Caco-2 (cell line): ENCODE results near the gene PACSIN1. TPM values are rescaled to one million over a fixed set of nuclear protein-coding genes. Genes with fewer than 3 reads are reported as not detected.

Experiments
- BruUV-seq: library from RNA; stranded (reverse); fragments of 400-500 nt; replicated peaks from 2 replicates; lab custom pipeline; 2021; lab: Mats Ljungman, UMichigan
- CTCF ChIA-PET: fragments of 300-600 bp; sonication (Branson Sonifier 250); formaldehyde crosslinking; loops from one replicate; lab custom pipeline; 2022; ENCODE audit warnings: antibody characterized with exemption; lab: Charles Lee
- POLR2A ChIA-PET: fragments of 300-600 bp; sonication (Branson Sonifier 250); formaldehyde crosslinking; loops from one replicate; lab custom pipeline; 2022; ENCODE audit warnings: antibody characterized with exemption; lab: Charles Lee
- DNase-seq, 2 experiments: peaks; one replicate each; pipeline versions ENCODE4 v3.0.0 to v3.0.0-alpha.2; 2020 to 2022
- H3K27me3 ChIP-seq: replicated peaks from 2 replicates; pipeline ENCODE4 v1.6.0; 2011; ENCODE audit warnings: low read length; ENCODE audit not compliant: control insufficient read depth, insufficient read depth
- H3K36me3 ChIP-seq: 2 replicates; pipeline ENCODE4 v1.5.1; 2011; ENCODE audit warnings: low read length; ENCODE audit not compliant: control insufficient read depth, insufficient read depth
- H3K4me1 ChIP-seq: fragments of 250-450 bp; sonication (Bioruptor Pico); 2 replicates; pipeline ENCODE4 v1.5.1; 2020; ENCODE audit warnings: mild to moderate bottlenecking
- H3K4me3 ChIP-seq: 2 replicates; pipeline ENCODE4 v1.5.1; 2011; ENCODE audit warnings: low read depth, mild to moderate bottlenecking, control low read depth, low read length
- H3K9me3 ChIP-seq: fragments of 250-450 bp; sonication (Bioruptor Pico); 2 replicates; pipeline ENCODE4 v1.5.1; 2020; ENCODE audit warnings: mild to moderate bottlenecking, moderate library complexity
- H3K27ac Mint-ChIP-seq: one replicate; pipeline ENCODE4 v1.8.0; 2022; ENCODE audit warnings: mixed read lengths; ENCODE audit not compliant: unreplicated experiment
- H3K27me3 Mint-ChIP-seq: one replicate; pipeline ENCODE4 v1.8.0; 2022; ENCODE audit warnings: mixed read lengths; ENCODE audit not compliant: insufficient read depth, unreplicated experiment
- H3K36me3 Mint-ChIP-seq: one replicate; pipeline ENCODE4 v1.8.0; 2022; ENCODE audit warnings: mild to moderate bottlenecking, mixed read lengths; ENCODE audit not compliant: insufficient read depth, unreplicated experiment
- H3K4me1 Mint-ChIP-seq: one replicate; pipeline ENCODE4 v1.8.0; 2022; ENCODE audit warnings: low read depth, mixed read lengths; ENCODE audit not compliant: unreplicated experiment
- H3K4me3 Mint-ChIP-seq: one replicate; pipeline ENCODE4 v1.8.0; 2022; ENCODE audit warnings: mild to moderate bottlenecking, moderate library complexity, mixed read lengths; ENCODE audit not compliant: unreplicated experiment
- H3K9me3 Mint-ChIP-seq: one replicate; pipeline ENCODE4 v1.8.0; 2022; ENCODE audit warnings: mixed read lengths; ENCODE audit not compliant: unreplicated experiment
- CTCF ChIP-seq, 2 experiments: fragments of 200-600 bp in 1 of 2; IDR thresholded peaks; 1 replicate in 1 of 2; 2 replicates in 1 of 2; pipeline versions ENCODE4 v1.5.1 to v1.8.0; 2011 to 2022; ENCODE audit warnings: antibody characterized with exemption in 1 of 2, control low read depth in 1 of 2, inconsistent platforms in 1 of 2, low read depth in 1 of 2, low read length in 1 of 2, mild to moderate bottlenecking in 1 of 2, moderate library complexity in 1 of 2; ENCODE audit not compliant: insufficient read depth in 1 of 2, severe bottlenecking in 1 of 2, unreplicated experiment in 1 of 2
- intact Hi-C: fragments of 100-400 bp; cut with micrococcal nuclease; formaldehyde crosslinking; loops from one replicate; pipeline ENCODE4 v1.10.0; 2022; ENCODE audit not compliant: unreplicated experiment
- total RNA-seq: library from RNA; stranded (reverse); gene quantifications from 2 replicates; pipeline ENCODE4 v1.2.3, GENCODE V29; 2022

PACSIN1 gene
- total RNA-seq, 1 experiment from 2014 or later = 3.7 TPM

GRCh38 chr6:34534146-34534545 lies 68.3 kb downstream of the PACSIN1 start:
- no peak overlapping the region for H3K4me3 ChIP-seq
- Mint-ChIP-seq H3K27me3 (no peaks in the 10 kb centered on the region), H3K4me3 (no peak overlapping the region), H3K36me3 (no peaks in the 10 kb centered on the region), H3K9me3 (no peaks in the 10 kb centered on the region), H3K27ac (no peak overlapping the region), H3K4me1 (no peaks in the 10 kb centered on the region)
- no TSS peak for BruUV-seq
- H3K27me3 ChIP-seq = no peaks in the 10 kb centered on the region
- H3K4me1 ChIP-seq = no peaks in the 10 kb centered on the region
- intact Hi-C loops = no loop called here
- H3K9me3 ChIP-seq = no peaks in the 10 kb centered on the region
- DNase-seq = no peak
- H3K36me3 ChIP-seq = no peaks in the 10 kb centered on the region
- POLR2A ChIA-PET = no interaction called here
- no peak for TF ChIP-seq CTCF (IDR thresholded peaks at IDR 0.05; ENCODE audit: insufficient read depth in 1 of 2, low read depth in 1 of 2, low read length in 1 of 2, severe bottlenecking in 1 of 2, unreplicated experiment in 1 of 2)
- CTCF ChIA-PET = no interaction called here

GRCh38 chr6:34534656-34535055 lies 68.8 kb downstream of the PACSIN1 start:
- no peaks in the 10 kb centered on the region for H3K36me3 Mint-ChIP-seq
- Histone ChIP-seq H3K4me3 (no peak overlapping the region), H3K27me3 (no peaks in the 10 kb centered on the region), H3K9me3 (no peaks in the 10 kb centered on the region), H3K4me1 (no peaks in the 10 kb centered on the region), H3K36me3 (no peaks in the 10 kb centered on the region)
- CTCF ChIA-PET = no interaction called here
- intact Hi-C loops = no loop called here
- H3K4me1 Mint-ChIP-seq = no peaks in the 10 kb centered on the region
- H3K27ac Mint-ChIP-seq = no peak overlapping the region
- no TSS peak for BruUV-seq
- H3K9me3 Mint-ChIP-seq = no peaks in the 10 kb centered on the region
- no peak overlapping the region for H3K4me3 Mint-ChIP-seq
- POLR2A ChIA-PET = no interaction called here
- TF ChIP-seq CTCF (IDR thresholded peaks at IDR 0.05; ENCODE audit: insufficient read depth in 1 of 2, low read depth in 1 of 2, low read length in 1 of 2, severe bottlenecking in 1 of 2, unreplicated experiment in 1 of 2) = no peak
- DNase-seq = peak in 1 of 2 experiments; percentile 25
- no peaks in the 10 kb centered on the region for H3K27me3 Mint-ChIP-seq

- DNase-seq = no peak
- CTCF ChIA-PET = no interaction called here
- Mint-ChIP-seq H3K27ac (no peak overlapping the region), H3K4me1 (no peaks in the 10 kb centered on the region), H3K27me3 (no peaks in the 10 kb centered on the region), H3K9me3 (no peaks in the 10 kb centered on the region), H3K4me3 (no peak overlapping the region), H3K36me3 (no peaks in the 10 kb centered on the region)
- intact Hi-C loops = no loop called here
- no peak for TF ChIP-seq CTCF (IDR thresholded peaks at IDR 0.05; ENCODE audit: insufficient read depth in 1 of 2, low read depth in 1 of 2, low read length in 1 of 2, severe bottlenecking in 1 of 2, unreplicated experiment in 1 of 2)
- Histone ChIP-seq H3K9me3 (no peaks in the 10 kb centered on the region), H3K4me3 (no peak overlapping the region), H3K4me1 (no peaks in the 10 kb centered on the region), H3K36me3 (no peaks in the 10 kb centered on the region), H3K27me3 (no peaks in the 10 kb centered on the region)
- BruUV-seq = no TSS peak
- POLR2A ChIA-PET = no interaction called here
These were observed 69.3 kb downstream of the PACSIN1 start for GRCh38 chr6:34535199-34535598.
